HG03521 (cell line): ENCODE results near the gene ZFPL1.

Experiments
- ATAC-seq: cut with Tn5 transposase; IDR thresholded peaks from one replicate; pipeline ENCODE4 v1.9.1; 2021; ENCODE audit warnings: mild to moderate bottlenecking, moderate library complexity; ENCODE audit not compliant: unreplicated experiment

The ZFPL1 gene

DNA sequence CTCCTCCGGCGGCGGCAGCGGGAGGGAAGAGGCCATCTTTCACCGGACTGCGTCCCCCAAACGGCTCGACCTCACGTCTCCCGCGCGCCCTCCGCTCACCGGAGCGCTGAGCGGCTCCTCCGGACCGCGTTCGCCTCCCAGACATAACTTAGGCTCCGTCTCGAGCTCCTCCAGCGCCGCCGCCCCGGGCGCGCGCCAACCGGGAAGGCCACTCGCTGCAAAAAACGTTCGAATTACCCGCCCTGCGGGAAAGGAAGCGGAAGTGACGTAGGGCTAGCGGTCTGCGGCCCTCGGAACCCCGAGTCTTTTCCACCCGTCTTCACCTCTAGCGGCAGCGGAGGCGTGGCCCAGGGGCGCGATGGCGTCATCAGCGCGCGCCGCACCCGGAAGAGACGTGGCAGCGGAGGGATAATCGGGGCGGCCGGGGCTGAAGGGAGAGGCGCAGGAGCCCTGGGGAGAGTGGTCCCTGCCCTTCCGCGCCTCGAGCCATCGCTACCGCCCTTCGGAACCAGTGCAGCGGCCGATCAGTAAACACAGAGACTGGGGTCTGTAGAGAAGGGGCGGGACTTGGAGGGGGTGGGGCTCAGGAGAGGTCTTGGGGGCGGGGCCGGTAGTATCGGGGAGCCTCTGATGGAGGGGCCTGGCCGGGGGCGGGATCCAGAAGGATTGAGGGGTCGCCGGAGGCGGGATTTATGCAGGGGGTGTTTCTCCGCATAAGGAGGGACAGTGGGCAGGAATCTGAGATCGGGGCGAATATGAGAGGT, at the start of gene ZFPL1, which contains the start of gene CDCA5:
Gene ZFPL1, plus strand, starts transcription at position 389 of the 764 bp plus-strand sequence. CDS start 477 bp downstream, outside the sequence.
Gene CDCA5, minus strand, starts transcription at position 207 of the 764 bp plus-strand sequence. Its CDS starts 62 bp downstream, at position 145.
- ATAC-seq, result peak; percentile 77

DNA sequence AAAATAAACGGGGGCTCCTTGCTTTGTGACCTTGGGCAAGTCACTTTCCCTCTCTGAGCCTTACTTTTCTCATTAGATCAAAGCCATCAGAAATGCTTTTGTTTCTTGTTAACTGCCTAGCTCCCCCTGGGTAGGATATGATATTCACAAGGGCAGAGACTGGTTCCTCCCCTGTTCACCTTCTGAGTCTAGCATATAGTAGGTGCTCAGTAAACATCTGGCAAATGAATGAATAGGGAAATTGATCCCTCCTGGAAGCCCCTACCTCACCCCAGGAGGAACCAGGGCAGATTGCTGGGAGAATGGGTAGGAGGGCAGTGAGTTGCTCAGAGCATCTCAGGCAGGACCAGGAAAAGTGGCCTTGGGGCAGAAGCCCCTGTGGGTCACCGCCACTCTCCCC, 49.6 kb upstream of the ZFPL1 start:
- ATAC-seq, result no peak

DNA sequence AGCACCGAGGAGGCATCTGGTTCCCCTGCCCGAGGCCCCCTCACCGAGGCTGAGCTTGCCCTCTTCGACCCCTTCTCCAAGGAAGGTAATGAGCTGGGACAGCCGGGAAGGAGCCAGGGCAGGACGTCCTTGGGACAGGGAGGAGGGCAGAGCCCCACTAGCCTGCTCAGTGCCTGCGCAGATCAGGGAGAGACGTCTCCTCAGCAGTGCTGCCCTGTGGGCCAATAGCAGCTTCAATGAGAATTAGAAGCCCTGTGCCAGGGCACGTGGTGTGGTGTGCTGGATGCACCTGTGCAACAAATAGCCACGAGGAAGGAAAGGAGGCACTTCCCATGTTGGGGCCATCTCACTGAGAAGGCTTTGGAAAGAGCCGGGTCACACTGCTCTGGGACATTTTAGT, 48.4 kb upstream of the ZFPL1 start:
- no peak for ATAC-seq

DNA sequence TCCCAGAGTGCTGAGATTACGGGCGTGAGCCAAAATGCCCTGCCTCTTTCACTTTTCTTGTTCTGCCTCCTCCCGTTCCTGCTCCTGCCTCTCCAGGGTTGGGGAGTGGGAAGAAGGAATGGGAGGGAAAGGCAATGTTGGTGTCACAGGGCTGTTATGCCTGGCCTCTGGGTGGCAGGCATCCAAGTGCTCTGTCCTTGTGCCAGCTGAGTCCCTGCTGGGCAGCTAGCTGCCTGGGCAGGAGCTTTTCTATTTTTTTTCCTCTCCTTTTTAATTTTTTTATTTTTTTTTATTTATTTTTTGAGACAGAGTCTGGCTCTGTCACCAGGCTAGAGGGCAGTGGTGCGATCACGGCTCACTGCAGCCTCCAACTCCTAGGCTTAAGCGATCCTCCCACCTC, 47.1 kb upstream of the ZFPL1 start:
- no peak for ATAC-seq

DNA sequence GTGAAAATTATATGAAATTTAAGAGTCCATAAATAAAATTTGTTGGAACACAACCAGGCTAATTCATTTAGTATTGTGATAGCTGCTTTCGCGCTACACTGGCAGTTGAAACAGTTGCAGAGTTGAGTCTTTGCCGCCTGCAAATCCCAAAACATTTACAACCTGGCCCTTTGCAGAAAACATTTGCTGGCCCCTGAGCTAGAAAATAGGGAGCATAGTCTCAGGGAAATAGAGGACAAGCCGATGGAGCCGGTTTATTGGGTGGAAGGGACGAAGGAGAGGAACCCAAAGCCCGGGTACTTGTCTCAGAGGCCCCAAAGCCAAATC, 43.5 kb upstream of the ZFPL1 start:
- no peak for ATAC-seq

DNA sequence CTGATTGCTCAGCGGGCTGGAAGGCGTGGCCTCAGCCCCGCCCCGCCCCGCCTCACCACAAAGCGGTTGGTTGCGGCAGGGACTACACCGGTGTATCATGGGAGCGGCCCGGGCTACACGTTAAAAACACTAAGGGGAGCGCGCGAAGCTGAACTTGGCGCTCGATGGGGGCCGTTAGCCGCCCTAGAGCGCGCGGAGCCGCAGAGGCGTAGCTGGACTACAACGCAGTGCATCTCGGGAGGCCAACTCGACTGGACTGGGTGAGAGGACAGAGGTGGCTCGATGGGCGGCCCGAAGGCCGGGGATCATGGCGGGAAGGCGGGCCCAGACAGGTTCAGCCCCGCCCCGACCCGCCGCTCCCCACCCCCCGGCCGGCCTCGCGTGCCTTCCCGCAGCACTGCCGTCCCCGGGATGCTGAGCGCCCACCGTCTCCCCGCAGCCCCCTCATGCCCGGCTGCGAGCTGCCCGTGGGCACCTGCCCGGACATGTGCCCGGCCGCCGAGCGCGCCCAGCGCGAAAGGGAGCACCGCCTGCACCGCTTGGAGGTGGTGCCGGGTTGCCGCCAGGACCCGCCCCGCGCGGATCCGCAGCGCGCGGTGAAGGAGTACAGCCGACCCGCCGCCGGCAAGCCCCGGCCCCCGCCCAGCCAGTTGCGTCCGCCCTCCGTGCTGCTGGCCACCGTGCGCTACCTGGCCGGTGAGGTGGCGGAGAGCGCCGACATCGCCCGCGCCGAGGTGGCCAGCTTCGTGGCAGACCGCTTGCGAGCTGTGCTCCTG, 43.0 kb upstream of the ZFPL1 start, which contains the start of gene SAC3D1:
Gene SAC3D1, plus strand, starts transcription at position 364 of the 776 bp plus-strand sequence. Its CDS starts 83 bp downstream, at position 447.
- ATAC-seq, result peak; percentile 87

DNA sequence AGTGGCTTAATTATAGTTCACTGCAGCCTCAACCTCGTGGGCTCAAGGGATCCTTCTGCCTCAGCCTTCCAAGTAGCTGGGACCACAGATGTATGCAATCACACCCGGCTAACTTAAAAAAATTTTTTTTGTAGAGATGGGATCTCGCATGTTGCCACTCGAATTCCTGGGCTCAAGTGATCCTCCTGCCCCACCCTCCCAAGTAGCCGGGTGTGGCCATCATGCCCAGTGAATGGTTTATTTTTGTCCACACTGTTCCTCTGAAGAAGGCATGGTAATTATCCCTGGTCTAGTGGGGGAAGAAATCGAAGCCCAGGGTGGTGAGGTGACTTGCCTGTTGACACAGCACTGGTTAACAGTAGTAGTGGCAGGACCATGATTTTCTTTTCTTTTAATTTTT, 41.1 kb upstream of the ZFPL1 start:
- ATAC-seq, result no peak

DNA sequence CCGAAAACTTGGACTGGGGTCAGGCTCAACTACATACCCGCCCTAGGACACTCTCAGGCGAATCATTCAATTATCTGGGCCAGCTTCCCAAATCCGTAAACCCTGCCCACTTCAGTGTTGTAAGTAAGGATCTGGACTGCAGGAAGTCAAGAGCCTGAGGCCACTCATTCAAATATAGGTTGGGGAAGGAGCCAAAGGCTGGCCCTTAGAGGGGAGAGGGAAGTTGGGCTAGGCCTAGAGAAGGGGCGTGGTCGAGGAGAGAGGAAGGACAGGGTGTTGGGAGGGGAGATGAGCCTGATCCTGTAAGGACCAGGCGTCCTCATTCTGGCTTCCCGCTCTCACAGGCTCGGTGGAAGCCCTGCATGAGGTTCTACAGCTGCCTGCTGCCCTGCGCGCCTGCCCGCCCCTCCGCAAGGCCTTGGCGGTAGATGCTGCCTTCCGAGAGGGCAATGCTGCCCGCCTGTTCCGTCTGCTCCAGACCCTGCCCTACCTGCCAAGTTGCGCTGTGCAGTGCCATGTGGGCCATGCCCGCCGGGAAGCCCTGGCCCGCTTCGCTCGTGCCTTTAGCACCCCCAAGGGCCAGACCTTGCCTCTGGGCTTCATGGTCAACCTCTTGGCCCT, 40.0 kb upstream of the ZFPL1 start:
- no peak for ATAC-seq

DNA sequence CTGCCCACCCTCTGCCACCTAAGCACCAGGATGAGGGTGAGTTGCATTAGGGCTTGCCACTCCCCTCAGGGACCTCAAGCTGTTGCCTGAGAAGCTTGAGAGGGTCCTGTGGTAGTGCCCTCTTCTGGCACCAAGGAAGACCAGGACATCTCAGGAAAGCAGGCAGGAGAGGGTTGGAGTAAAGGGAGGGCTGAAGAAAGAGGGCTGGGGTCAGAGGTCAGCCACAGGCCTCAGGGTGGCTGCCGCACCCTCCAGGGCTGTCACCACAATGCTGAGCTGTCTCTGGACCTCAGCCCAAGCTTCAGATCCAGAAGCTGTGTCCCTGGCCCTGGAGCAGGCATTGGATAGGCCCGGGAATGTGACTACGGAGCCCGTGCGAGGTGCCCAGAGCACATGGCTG, 39.0 kb upstream of the ZFPL1 start:
- no peak for ATAC-seq

DNA sequence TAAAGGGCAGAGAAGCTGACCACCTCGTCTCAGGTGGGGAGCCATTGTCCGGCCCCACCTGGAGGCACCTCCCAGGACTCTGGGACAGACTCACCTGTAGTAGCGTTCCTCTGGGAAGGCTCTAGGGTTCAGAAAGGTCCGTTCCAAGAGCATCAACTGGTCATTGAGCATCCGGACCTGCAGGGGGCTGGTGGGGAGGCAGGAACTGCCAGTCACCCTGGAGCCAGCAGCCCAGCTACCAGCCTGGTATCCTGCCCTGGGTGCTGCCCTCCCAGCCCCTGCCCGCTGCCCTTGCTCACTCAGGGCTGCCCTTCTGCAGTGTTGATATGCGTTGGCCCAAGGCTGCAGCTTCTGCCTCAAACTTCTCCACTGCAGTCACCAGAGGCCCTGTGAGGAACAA, 38.3 kb upstream of the ZFPL1 start:
- ATAC-seq, result no peak

DNA sequence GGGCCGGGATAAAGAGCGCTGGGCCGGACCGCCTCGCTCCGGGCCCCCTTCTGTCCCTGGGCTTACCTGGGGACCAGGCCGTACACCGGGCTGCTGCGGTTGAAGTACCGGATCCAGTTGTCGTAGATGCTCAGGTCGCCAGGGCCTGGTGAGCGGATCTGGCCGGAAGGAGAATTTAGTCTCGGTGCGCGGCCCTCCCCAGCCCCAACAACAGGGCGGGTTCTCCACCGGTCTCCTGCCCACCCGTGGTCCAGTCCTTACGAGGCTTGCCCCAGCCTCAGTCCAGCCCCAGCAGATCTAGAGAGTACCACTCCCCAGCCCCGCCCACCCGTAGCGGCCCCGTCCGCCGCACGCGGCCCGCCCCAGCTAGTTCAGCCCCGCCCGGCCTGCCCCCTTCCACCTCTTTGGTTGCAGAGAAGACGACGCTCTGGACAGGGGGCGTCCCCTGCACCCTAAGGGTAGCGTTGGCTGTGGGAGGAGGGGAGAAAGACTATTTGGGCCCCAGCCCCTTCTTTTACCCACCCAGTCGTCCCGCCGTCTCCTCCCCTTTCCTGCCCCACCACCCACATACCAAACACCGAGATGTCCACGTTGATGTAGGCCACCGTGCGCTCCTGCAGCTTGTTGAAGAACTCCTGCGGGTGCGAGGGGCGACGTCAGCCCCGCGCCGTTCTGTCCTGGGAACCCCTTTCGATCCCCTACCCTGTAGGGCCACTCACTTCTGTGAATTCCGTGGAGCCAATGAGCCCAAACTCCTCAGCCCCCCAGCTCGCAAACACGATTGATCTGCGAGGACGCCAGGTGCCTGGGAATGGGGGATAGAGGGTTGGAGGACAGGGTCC, 36.2 kb upstream of the ZFPL1 start:
- ATAC-seq, result no peak

DNA sequence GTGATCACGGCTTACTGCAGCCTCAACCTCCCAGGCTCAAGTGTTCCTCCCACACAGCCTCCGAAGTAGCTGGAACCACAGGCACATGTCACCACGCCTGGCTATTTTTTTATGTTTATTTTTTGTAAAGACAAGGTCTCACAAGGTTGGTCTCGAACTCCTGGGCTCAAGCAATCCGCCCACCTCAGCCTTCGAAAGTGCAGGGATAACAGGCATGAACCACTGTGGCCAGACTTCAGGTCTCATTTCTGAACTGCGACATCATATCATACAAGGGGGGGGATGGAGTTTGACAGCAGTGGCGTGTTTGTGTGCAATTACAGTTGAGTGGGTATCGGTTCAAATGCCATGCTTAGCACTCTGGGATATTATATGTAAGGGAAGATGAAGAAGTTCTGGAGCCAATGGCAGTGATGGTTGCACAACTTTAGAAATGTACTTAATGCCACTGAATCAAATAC, 32.6 kb upstream of the ZFPL1 start:
- ATAC-seq, result no peak

DNA sequence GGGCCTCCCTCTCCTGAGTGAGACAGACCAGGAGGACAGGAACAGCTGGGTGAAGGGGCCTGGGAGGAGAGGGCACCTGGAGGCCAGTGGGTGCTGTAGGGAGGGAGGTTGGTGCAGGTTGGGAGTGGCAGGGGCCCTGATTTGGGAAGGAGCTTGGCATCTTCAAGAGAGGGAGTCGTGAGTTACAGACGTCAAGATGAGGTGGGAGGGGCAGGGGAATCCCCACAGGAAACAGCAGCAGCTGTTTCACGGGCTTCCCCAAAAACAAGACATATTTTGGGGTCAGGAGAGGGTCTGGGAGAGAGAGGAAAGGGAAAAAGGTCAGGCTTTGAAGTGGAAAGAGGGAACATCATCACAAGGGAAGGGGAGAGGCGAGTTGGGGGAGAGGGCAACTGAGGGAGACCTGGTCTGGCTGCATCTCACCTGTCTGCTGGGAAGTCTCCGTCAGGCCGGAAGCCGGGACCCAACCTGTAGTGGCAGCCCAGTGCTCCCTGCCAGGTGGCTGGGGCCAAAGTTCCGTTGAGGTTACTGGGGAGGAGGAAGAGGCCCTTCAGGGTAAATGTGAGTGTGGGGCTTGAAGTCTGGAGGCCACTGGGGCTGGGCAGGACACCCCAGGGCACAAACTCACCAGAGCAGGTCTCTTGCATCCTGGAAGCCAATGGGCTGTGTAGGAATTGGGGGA, 30.1 kb upstream of the ZFPL1 start:
- ATAC-seq, result no peak

DNA sequence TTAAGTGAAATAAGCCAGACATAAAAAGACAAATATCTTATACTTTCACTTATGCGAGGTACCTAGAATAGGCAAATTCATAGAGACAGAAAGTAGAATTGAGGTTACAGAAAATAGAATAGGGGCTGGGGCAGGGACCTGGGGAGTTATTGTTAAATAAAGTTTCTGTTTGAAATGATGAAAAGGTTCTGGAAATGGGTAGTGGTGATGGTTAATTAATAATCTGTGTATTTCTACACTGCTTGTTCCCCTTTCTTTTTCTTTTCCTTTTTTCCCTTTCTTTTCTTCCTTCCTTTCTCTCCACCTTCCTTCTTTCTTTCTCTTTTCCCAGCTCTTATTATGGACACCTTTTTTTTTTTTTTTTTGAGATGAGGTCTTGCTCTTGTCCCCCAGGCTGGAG, 28.5 kb upstream of the ZFPL1 start:
- no peak for ATAC-seq

DNA sequence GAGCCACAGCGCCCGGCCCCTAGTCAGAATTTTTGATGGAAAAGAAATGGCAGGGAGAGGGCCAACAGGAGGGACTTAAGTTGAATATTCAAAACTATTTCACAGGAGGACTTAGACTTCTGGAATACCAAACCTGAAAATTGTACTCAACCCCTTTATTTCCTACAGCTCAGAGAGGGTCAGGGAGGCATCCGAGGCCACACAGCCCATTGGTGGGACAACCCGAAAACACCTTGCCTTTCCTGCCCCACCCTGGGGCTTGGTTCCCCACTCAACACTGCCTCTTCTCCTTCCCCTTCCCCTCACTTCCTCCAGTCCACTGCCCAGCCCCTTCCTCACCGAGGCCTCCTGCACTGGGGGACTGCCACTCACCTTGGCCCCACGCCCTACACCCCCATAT, 27.0 kb upstream of the ZFPL1 start:
- no peak for ATAC-seq

DNA sequence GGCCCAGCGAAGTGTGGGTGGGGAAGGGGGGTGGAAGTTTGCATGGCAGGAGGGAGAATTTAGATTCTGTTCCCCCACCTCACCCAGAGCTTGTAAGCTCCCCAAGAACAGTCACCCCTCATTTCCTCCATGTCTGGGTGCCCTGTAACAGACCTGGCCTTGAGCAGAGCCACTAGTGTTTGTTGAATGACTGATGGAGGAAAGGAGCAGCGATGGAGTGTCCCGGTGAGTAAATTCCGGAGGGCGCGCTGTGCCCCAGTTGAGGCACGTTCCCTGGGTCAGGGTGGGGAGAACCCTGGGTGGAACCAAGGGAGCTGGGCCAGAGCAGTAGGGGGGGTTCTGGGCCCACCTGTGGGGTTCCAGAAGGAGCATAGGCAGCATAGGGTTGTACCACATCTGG, 26.5 kb upstream of the ZFPL1 start:
- no peak for ATAC-seq

DNA sequence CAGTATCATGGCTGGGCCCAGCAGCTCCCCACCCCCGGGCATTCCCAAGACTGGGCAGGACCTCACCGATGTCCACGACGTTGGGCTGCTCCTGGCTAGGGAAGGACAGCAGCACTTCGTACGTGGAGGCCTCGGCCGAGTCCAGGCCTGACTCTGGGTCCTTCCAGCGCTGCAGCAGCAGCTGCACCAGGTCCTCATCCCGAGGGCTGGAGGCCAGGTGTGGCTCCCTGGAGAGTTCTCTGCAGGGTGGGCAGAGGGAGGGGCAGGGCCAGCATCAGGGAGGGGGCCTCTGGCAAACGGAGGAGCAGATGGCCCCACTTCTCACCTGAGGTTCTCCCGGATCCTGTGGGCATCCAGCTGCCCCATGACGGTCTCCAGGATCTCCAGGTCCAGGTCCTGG, 26.0 kb upstream of the ZFPL1 start:
- ATAC-seq, result no peak

DNA sequence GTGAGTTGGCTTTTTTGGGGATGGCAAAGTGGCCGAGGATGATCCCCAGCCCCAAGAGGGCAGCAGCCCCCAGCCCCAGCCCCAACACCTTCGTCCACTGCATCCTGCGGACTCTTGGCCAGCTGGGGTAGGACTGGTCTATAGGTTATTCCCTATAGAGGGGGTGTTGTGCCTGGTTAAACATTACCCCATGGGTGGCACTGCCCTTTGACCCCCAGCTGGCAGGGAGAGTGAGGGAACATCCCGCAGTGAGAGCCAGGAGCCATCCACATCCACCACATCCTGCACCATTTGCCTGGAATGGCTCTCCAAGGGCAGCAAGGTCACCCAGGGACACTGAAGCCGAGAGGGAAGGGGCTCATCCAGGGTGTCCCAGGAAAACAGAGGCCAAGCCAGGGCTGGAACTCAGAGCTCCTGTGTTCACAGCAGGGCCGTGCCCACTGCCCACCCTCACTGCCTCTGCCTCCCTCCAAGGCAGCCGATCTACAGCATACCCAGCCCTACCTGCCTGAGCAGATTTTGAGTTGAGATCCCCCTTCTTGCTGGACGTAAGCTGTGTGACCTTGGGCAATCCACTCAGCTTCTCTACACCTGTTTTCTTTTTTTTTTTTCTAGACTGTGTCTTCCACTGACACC, 25.5 kb upstream of the ZFPL1 start, which contains the start of gene NAALADL1:
Gene NAALADL1, minus strand, starts transcription at position 135 of the 636 bp plus-strand sequence. Its CDS starts 32 bp downstream, at position 103.
- ATAC-seq, result no peak

DNA sequence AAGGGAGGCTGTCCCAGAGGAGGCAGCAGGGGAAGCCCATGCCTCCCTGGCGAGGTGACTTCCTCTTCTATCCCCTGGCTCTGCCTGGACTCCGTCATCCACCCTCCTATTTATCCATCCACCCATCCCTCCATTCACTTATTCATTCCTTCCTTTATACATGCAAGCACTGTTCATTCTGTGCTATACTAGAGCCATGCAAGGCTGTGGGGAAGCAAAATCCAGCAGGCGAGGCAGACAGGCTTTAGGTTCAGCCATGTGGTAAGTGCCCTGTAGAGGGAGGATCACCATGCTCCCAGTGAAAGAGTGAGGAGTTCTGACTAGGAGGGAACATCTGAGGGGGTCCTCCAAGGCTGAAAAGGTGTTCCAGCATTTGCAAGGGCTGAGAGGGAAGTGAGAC, 24.5 kb upstream of the ZFPL1 start:
- ATAC-seq, result no peak
